Activated naive CD4-positive, alpha-beta T cell treated with anti-CD3 and anti-CD28 coated beads, Interleukin-2, amount 50 U/mL, for 24 hours (primary cell): ENCODE results near the gene NRBF2.
"Not testable (repeated sequence)": the region's sequence is repeated elsewhere in the genome, so short reads cannot be mapped to it uniquely, and the experiment has no call there.

Source experiments
- H3K27ac Mint-ChIP-seq: one replicate; pipeline ENCODE4 v1.8.0; 2021; ENCODE audit warnings: mild to moderate bottlenecking, mixed read lengths
- H3K27me3 Mint-ChIP-seq: one replicate; pipeline ENCODE4 v1.8.0; 2021; ENCODE audit warnings: mixed read lengths
- H3K36me3 Mint-ChIP-seq: one replicate; pipeline ENCODE4 v1.8.0; 2021; ENCODE audit warnings: mixed read lengths
- H3K4me1 Mint-ChIP-seq: one replicate; pipeline ENCODE4 v1.8.0; 2021; ENCODE audit warnings: mixed read lengths
- H3K4me3 Mint-ChIP-seq: one replicate; pipeline ENCODE4 v1.8.0; 2021; ENCODE audit warnings: mild to moderate bottlenecking, mixed read lengths
- H3K9me3 Mint-ChIP-seq: one replicate; pipeline ENCODE4 v1.8.0; 2021; ENCODE audit warnings: mixed read lengths

NRBF2 gene

GRCh38 chr10:63133056-63133820, at the start of gene NRBF2:
Gene NRBF2, plus strand, starts transcription at chr10:63133328. Its CDS starts 143 bp downstream, at chr10:63133471.
- Mint-ChIP-seq H3K4me1 (peaks cover 32% of the 10 kb centered on the region), H3K27ac (peak within 1 kb of the TSS; percentile 88), H3K27me3 (no peaks in the 10 kb centered on the region), H3K36me3 (no peaks in the 10 kb centered on the region), H3K4me3 (peak within 1 kb of the TSS; percentile 92), H3K9me3 (peaks cover 5% of the 10 kb centered on the region)

GRCh38 chr10:63083406-63083805, 49.7 kb upstream of the NRBF2 start:
- not testable (repeated sequence) for H3K9me3 Mint-ChIP-seq, H3K4me1 Mint-ChIP-seq, H3K4me3 Mint-ChIP-seq, H3K27me3 Mint-ChIP-seq, H3K36me3 Mint-ChIP-seq, H3K27ac Mint-ChIP-seq

GRCh38 chr10:63083904-63084689, 49.0 kb upstream of the NRBF2 start:
- Mint-ChIP-seq H3K9me3 (no peaks in the 10 kb centered on the region), H3K4me3 (no peak overlapping the region), H3K4me1 (no peaks in the 10 kb centered on the region), H3K27ac (no peak overlapping the region), H3K36me3 (no peaks in the 10 kb centered on the region), H3K27me3 (peaks cover 9% of the 10 kb centered on the region)

- H3K4me1 Mint-ChIP-seq: no peaks in the 10 kb centered on the region
- no peaks in the 10 kb centered on the region for H3K9me3 Mint-ChIP-seq
- no peaks in the 10 kb centered on the region for H3K36me3 Mint-ChIP-seq
- no peak overlapping the region for H3K27ac Mint-ChIP-seq
- peaks cover 8% of the 10 kb centered on the region for H3K27me3 Mint-ChIP-seq
- no peak overlapping the region for H3K4me3 Mint-ChIP-seq
Measured at GRCh38 chr10:63084690-63085382, 48.3 kb upstream of the NRBF2 start.

- peaks cover 5% of the 10 kb centered on the region for H3K27me3 Mint-ChIP-seq
- H3K4me1 Mint-ChIP-seq: no peaks in the 10 kb centered on the region
- no peaks in the 10 kb centered on the region for H3K36me3 Mint-ChIP-seq
- H3K4me3 Mint-ChIP-seq: no peak overlapping the region
- no peak overlapping the region for H3K27ac Mint-ChIP-seq
- H3K9me3 Mint-ChIP-seq: no peaks in the 10 kb centered on the region
Measured at GRCh38 chr10:63093227-63093626, 39.9 kb upstream of the NRBF2 start.

GRCh38 chr10:63094405-63094804, 38.7 kb upstream of the NRBF2 start:
- H3K4me3 Mint-ChIP-seq: no peak overlapping the region
- H3K4me1 Mint-ChIP-seq: no peaks in the 10 kb centered on the region
- no peaks in the 10 kb centered on the region for H3K9me3 Mint-ChIP-seq
- H3K27ac Mint-ChIP-seq: no peak overlapping the region
- peaks cover 1% of the 10 kb centered on the region for H3K27me3 Mint-ChIP-seq
- H3K36me3 Mint-ChIP-seq: no peaks in the 10 kb centered on the region

GRCh38 chr10:63094881-63095280, 38.2 kb upstream of the NRBF2 start:
- Mint-ChIP-seq H3K27ac (no peak overlapping the region), H3K27me3 (peaks cover 1% of the 10 kb centered on the region), H3K9me3 (no peaks in the 10 kb centered on the region), H3K4me3 (no peak overlapping the region), H3K4me1 (no peaks in the 10 kb centered on the region), H3K36me3 (no peaks in the 10 kb centered on the region)

GRCh38 chr10:63099734-63100133, 33.4 kb upstream of the NRBF2 start:
- H3K4me3 Mint-ChIP-seq: no peak overlapping the region
- no peaks in the 10 kb centered on the region for H3K4me1 Mint-ChIP-seq
- H3K27ac Mint-ChIP-seq: no peak overlapping the region

GRCh38 chr10:63101091-63101490, 32.0 kb upstream of the NRBF2 start:
- H3K4me3 Mint-ChIP-seq, H3K27ac Mint-ChIP-seq, H3K4me1 Mint-ChIP-seq, H3K9me3 Mint-ChIP-seq, H3K36me3 Mint-ChIP-seq, H3K27me3 Mint-ChIP-seq: not testable (repeated sequence)

More at GRCh38 chr10:63099734-63100133, 33.4 kb upstream of the NRBF2 start:
- Mint-ChIP-seq H3K27me3 (peaks cover 8% of the 10 kb centered on the region), H3K9me3 (no peaks in the 10 kb centered on the region), H3K36me3 (no peaks in the 10 kb centered on the region)

GRCh38 chr10:63102279-63102883, 30.7 kb upstream of the NRBF2 start:
- H3K4me3 Mint-ChIP-seq, H3K4me1 Mint-ChIP-seq, H3K9me3 Mint-ChIP-seq, H3K27me3 Mint-ChIP-seq, H3K27ac Mint-ChIP-seq, H3K36me3 Mint-ChIP-seq: not testable (repeated sequence)

- not testable (repeated sequence) for H3K4me1 Mint-ChIP-seq, H3K27me3 Mint-ChIP-seq, H3K4me3 Mint-ChIP-seq, H3K27ac Mint-ChIP-seq, H3K36me3 Mint-ChIP-seq, H3K9me3 Mint-ChIP-seq
Measured at GRCh38 chr10:63103178-63103577, 29.9 kb upstream of the NRBF2 start.

GRCh38 chr10:63103971-63104409, 29.1 kb upstream of the NRBF2 start:
- Mint-ChIP-seq H3K27me3 (peaks cover 12% of the 10 kb centered on the region), H3K27ac (no peak overlapping the region), H3K36me3 (no peaks in the 10 kb centered on the region), H3K9me3 (no peaks in the 10 kb centered on the region), H3K4me3 (no peak overlapping the region), H3K4me1 (no peaks in the 10 kb centered on the region)

- Mint-ChIP-seq H3K36me3 (no peaks in the 10 kb centered on the region), H3K4me1 (no peaks in the 10 kb centered on the region), H3K9me3 (no peaks in the 10 kb centered on the region), H3K27ac (no peak overlapping the region), H3K4me3 (no peak overlapping the region), H3K27me3 (peaks cover 11% of the 10 kb centered on the region)
Measured at GRCh38 chr10:63105225-63106110, 27.7 kb upstream of the NRBF2 start.

GRCh38 chr10:63106111-63106755, 26.9 kb upstream of the NRBF2 start:
- H3K4me3 Mint-ChIP-seq: no peak overlapping the region
- no peaks in the 10 kb centered on the region for H3K36me3 Mint-ChIP-seq
- H3K4me1 Mint-ChIP-seq: no peaks in the 10 kb centered on the region
- no peaks in the 10 kb centered on the region for H3K9me3 Mint-ChIP-seq
- peaks cover 7% of the 10 kb centered on the region for H3K27me3 Mint-ChIP-seq
- H3K27ac Mint-ChIP-seq: no peak overlapping the region
